CD4-positive, alpha-beta T cell (primary cell): Measurements from ENCODE around the gene COMP. TPM values are rescaled to one million over a fixed set of nuclear protein-coding genes. Genes with fewer than 3 reads are reported as not detected.
A peak's percentile ranks its signal among the peaks of the same experiment; 100 is the strongest.

Experiments used
- ATAC-seq: fragments of 200-7000 bp; cut with Tn5 transposase; one replicate; pipeline ENCODE4 v1.10.0; 2022; ENCODE audit warnings: mild to moderate bottlenecking; ENCODE audit not compliant: poor library complexity
- CTCF ChIA-PET: fragments of 350-600 bp; sonication (Branson Sonifier 250); formaldehyde crosslinking; loops from one replicate; lab custom pipeline; 2021; ENCODE audit warnings: antibody characterized with exemption, inconsistent platforms; lab: Charles Lee
- POLR2A ChIA-PET: fragments of 350-600 bp; sonication (Branson Sonifier 250); formaldehyde crosslinking; loops from one replicate; lab custom pipeline; 2021; ENCODE audit warnings: antibody characterized with exemption, inconsistent platforms; lab: Charles Lee
- DNase-seq, 14 experiments: peaks; one replicate each; pipeline ENCODE4 v3.0.0-alpha.2; 2013 to 2020; ENCODE audit warnings: mixed read lengths in 2 of 14
- H3K27ac ChIP-seq, 2 donors: one replicate each; pipeline versions ENCODE4 v1.5.1 to v1.7.0; 2013; ENCODE audit warnings: low read length in 2 of 2, low read depth in 1 of 2, mild to moderate bottlenecking in 1 of 2
- H3K27me3 ChIP-seq, 2 experiments: 1 replicate in 1 of 2; 2 replicates in 1 of 2; pipeline versions ENCODE4 v1.6.1 to v1.7.0; 2013; ENCODE audit warnings: low read length in 2 of 2, control low read depth in 1 of 2, mild to moderate bottlenecking in 1 of 2, moderate library complexity in 1 of 2; ENCODE audit not compliant: insufficient read depth in 2 of 2, control insufficient read depth in 1 of 2
- H3K36me3 ChIP-seq: one replicate; pipeline ENCODE4 v1.6.1; 2013; ENCODE audit warnings: low read length, control low read depth; ENCODE audit not compliant: insufficient read depth
- H3K4me1 ChIP-seq: one replicate; pipeline ENCODE4 v1.6.1; 2013; ENCODE audit warnings: low read length, control low read depth; ENCODE audit not compliant: insufficient read depth
- H3K4me3 ChIP-seq: one replicate; pipeline ENCODE4 v1.5.1; 2013; ENCODE audit warnings: mild to moderate bottlenecking, low read length, moderate library complexity
- H3K9me3 ChIP-seq, 2 experiments: 1 replicate in 1 of 2; 2 replicates in 1 of 2; pipeline versions ENCODE4 v1.6.1 to v1.7.0; 2013; ENCODE audit warnings: low read length in 2 of 2, mild to moderate bottlenecking in 2 of 2, control low read depth in 1 of 2, moderate library complexity in 1 of 2; ENCODE audit not compliant: control insufficient read depth in 1 of 2, insufficient read depth in 1 of 2
- H3K27ac Mint-ChIP-seq: one replicate; pipeline ENCODE4 v1.8.0; 2020; ENCODE audit warnings: mixed read lengths
- H3K27me3 Mint-ChIP-seq: one replicate; pipeline ENCODE4 v1.8.0; 2021; ENCODE audit warnings: mixed read lengths
- H3K36me3 Mint-ChIP-seq: one replicate; pipeline ENCODE4 v1.8.0; 2021; ENCODE audit warnings: low read depth, mixed read lengths
- H3K4me1 Mint-ChIP-seq: one replicate; pipeline ENCODE4 v1.8.0; 2021; ENCODE audit warnings: low read depth, mixed read lengths
- H3K4me3 Mint-ChIP-seq: one replicate; pipeline ENCODE4 v1.8.0; 2020; ENCODE audit warnings: mild to moderate bottlenecking, mixed read lengths
- H3K9me3 Mint-ChIP-seq: one replicate; pipeline ENCODE4 v1.8.0; 2020; ENCODE audit warnings: mixed read lengths
- intact Hi-C, 2 experiments: fragments of 100-400 bp; cut with DNase I in 1 of 2; cut with micrococcal nuclease in 1 of 2; formaldehyde crosslinking; loops; one replicate each; pipeline versions ENCODE4 v1.15.1 to v1.9.0; 2023 to 2025; cut with DNase I, micrococcal nuclease
- total RNA-seq, 174 experiments: library from RNA in 2 of 174; stranded (reverse) in 2 of 174; gene quantifications; one replicate each; pipeline ENCODE4 v1.2.3 and lab custom pipeline; 2021 to 2026
- TF ChIP-seq, protein P1 (sequence below): fragments of 200-600 bp; IDR thresholded peaks from one replicate; pipeline ENCODE4 v1.8.0; 2022; ENCODE audit warnings: antibody characterized with exemption, mild to moderate bottlenecking

The COMP gene
- total RNA-seq, 2 experiments from 2014 or later, result not detected

- Mint-ChIP-seq H3K4me1 (peaks cover 25% of the 10 kb centered on the region), H3K27ac (no peak overlapping the region), H3K4me3 (no peak overlapping the region), H3K9me3 (no peaks in the 10 kb centered on the region), H3K36me3 (no peaks in the 10 kb centered on the region), H3K27me3 (peaks cover 54% of the 10 kb centered on the region)
- Histone ChIP-seq H3K4me3 (no peak overlapping the region), H3K36me3 (no peaks in the 10 kb centered on the region), H3K27me3 (peaks cover 31 to 42% of the 10 kb centered on the region in 2 experiments), H3K9me3 (peaks cover 0 to 43% of the 10 kb centered on the region in 2 experiments), H3K27ac (no peak overlapping the region), H3K4me1 (peaks cover 38% of the 10 kb centered on the region)
- ChIA-PET CTCF (no interaction called here), POLR2A (interaction anchor here (1.3 kb wide), 1 partner anchor 134 kb away, joined by 3 read pairs; the partner anchor contains the start of genes COPE and DDX49)
- ATAC-seq, result no peak
- TF ChIP-seq, protein P1, sequence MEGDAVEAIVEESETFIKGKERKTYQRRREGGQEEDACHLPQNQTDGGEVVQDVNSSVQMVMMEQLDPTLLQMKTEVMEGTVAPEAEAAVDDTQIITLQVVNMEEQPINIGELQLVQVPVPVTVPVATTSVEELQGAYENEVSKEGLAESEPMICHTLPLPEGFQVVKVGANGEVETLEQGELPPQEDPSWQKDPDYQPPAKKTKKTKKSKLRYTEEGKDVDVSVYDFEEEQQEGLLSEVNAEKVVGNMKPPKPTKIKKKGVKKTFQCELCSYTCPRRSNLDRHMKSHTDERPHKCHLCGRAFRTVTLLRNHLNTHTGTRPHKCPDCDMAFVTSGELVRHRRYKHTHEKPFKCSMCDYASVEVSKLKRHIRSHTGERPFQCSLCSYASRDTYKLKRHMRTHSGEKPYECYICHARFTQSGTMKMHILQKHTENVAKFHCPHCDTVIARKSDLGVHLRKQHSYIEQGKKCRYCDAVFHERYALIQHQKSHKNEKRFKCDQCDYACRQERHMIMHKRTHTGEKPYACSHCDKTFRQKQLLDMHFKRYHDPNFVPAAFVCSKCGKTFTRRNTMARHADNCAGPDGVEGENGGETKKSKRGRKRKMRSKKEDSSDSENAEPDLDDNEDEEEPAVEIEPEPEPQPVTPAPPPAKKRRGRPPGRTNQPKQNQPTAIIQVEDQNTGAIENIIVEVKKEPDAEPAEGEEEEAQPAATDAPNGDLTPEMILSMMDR, result no peak
- intact Hi-C loops, result no loop called here
- no peak for DNase-seq
Observed at GRCh38 chr19:18784786-18785120, 6.4 kb downstream of the COMP start.

DNA sequence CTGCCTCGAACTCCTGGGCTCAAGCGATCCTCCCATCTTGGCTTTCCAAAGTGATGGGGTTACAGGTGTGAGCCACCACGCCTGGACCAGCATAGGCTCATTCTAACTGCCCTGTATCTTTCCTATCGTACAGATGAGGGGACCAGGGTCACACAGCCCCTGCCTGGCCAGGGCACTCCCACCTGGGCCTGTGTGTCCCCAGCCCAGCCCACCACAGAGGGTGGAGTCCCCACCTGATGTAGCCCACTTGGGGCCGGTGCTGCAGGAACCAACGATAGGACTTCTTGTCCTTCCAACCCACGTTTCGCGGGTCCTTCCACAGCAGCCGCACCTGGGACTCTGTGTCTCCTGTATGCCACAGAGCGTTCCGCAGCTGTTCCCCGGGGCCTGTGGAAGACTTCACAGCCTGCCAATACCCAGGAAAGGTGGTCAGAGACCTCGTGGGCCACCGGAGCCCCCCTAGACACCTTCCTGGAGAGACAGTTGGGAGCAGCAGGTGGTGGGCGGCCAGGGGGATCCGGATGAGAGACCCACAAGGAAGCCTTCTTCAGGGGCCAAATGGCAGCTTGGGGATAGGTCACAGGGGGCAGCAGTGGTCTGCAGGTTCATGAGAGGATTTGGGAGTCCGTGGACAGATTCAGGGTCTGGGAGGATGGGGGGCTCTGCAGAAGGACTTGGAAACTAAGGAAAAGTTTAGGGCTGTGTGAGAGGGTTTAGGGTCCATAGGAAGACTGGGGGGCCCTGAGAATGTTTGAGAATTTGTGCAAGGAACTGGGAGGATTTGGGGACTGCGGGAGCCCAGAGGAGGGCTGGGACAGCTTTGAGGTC is 6.9 kb downstream of the COMP start:
- Mint-ChIP-seq H3K36me3 (no peaks in the 10 kb centered on the region), H3K27ac (no peak overlapping the region), H3K9me3 (no peaks in the 10 kb centered on the region), H3K27me3 (peaks cover 49% of the 10 kb centered on the region), H3K4me3 (peak overlapping the region; percentile 51), H3K4me1 (peaks cover 20% of the 10 kb centered on the region)
- Histone ChIP-seq H3K4me3 (no peak overlapping the region), H3K27me3 (peaks cover 27 to 36% of the 10 kb centered on the region in 2 experiments), H3K4me1 (peaks cover 32% of the 10 kb centered on the region), H3K36me3 (no peaks in the 10 kb centered on the region), H3K9me3 (peaks cover 0 to 37% of the 10 kb centered on the region in 2 experiments), H3K27ac (no peak overlapping the region)
- DNase-seq, result peak in 1 of 14 experiments; percentile 21
- intact Hi-C loops, result no loop called here
- TF ChIP-seq, protein P1, result no peak
- no peak for ATAC-seq
- CTCF ChIA-PET, result no interaction called here
- POLR2A ChIA-PET, result interaction anchor here (1.3 kb wide), 1 partner anchor 135 kb away, joined by 3 read pairs; the partner anchor contains the start of genes COPE and DDX49

DNA sequence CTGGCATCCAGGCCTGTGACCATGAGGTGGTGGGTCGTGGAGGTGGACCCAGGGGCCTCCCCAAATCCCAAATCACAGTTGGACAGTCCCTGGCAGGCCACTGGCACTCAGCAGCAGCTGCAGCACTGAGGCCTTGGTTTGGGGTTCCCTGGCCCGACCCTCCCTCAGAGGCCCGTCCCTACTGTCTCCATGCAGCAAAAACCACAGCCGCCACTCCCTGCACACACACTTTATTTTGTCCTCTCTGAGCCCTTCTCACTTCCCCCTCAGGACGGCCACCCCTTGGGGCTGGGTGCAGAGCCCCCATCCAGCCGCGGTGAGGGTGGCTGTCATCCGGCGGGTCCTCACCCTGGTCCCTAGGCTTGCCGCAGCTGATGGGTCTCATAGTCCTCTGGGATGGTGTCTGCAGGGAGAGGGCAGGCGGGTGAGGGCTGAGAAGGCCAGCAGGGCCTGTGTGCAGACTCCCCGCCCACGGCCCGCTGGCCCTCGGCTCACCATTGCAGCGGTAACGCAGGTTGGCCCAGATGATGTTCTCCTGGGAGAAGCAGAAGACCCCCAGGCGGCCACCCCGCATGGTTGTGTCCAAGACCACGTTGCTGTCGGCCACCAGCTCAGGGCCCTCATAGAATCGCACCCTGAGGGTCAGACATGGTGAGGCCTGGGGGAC is 8.4 kb downstream of the COMP start:
- Mint-ChIP-seq H3K27ac (no peak overlapping the region), H3K27me3 (peaks cover 36% of the 10 kb centered on the region), H3K4me1 (peaks cover 14% of the 10 kb centered on the region), H3K9me3 (no peaks in the 10 kb centered on the region), H3K4me3 (no peak overlapping the region), H3K36me3 (no peaks in the 10 kb centered on the region)
- H3K4me1 ChIP-seq, result peaks cover 19% of the 10 kb centered on the region
- POLR2A ChIA-PET, result no interaction called here
- DNase-seq (no peak), ATAC-seq (no peak)
- CTCF ChIA-PET, result no interaction called here
- H3K9me3 ChIP-seq, result peaks cover 0 to 25% of the 10 kb centered on the region in 2 experiments
- H3K36me3 ChIP-seq, result no peaks in the 10 kb centered on the region
- TF ChIP-seq, protein P1, result no peak
- H3K4me3 ChIP-seq, result no peak overlapping the region
- peaks cover 16 to 24% of the 10 kb centered on the region in 2 experiments for H3K27me3 ChIP-seq
- H3K27ac ChIP-seq, result no peak overlapping the region
- intact Hi-C loops, result no loop called here
